Left lobe of liver (tissue), 2 donors: ENCODE results near the gene GBF1. TPM values are rescaled to one million over a fixed set of nuclear protein-coding genes. Genes with fewer than 3 reads are reported as not detected.
"Not testable (repeated sequence)": the region's sequence is repeated elsewhere in the genome, so short reads cannot be mapped to it uniquely, and the experiment has no call there.

Experiments used
- ATAC-seq: fragments of 200-7000 bp; cut with Tn5 transposase; one replicate; pipeline ENCODE4 v1.9.1; 2020; ENCODE audit warnings: mild to moderate bottlenecking, moderate library complexity
- DNase-seq: peaks from one replicate; pipeline ENCODE4 v3.0.0-alpha.2; 2020; ENCODE audit warnings: low spot score
- total RNA-seq: library from RNA; stranded (reverse); gene quantifications from one replicate; pipeline ENCODE4 v1.2.1, GENCODE V29; 2021
- donor health status: DM: no; HTN: no; CAD: no; lungs with moderate emphysema.
- donor health status: DM: no; HTN: yes; CAD: no.

GBF1 gene, protein sequence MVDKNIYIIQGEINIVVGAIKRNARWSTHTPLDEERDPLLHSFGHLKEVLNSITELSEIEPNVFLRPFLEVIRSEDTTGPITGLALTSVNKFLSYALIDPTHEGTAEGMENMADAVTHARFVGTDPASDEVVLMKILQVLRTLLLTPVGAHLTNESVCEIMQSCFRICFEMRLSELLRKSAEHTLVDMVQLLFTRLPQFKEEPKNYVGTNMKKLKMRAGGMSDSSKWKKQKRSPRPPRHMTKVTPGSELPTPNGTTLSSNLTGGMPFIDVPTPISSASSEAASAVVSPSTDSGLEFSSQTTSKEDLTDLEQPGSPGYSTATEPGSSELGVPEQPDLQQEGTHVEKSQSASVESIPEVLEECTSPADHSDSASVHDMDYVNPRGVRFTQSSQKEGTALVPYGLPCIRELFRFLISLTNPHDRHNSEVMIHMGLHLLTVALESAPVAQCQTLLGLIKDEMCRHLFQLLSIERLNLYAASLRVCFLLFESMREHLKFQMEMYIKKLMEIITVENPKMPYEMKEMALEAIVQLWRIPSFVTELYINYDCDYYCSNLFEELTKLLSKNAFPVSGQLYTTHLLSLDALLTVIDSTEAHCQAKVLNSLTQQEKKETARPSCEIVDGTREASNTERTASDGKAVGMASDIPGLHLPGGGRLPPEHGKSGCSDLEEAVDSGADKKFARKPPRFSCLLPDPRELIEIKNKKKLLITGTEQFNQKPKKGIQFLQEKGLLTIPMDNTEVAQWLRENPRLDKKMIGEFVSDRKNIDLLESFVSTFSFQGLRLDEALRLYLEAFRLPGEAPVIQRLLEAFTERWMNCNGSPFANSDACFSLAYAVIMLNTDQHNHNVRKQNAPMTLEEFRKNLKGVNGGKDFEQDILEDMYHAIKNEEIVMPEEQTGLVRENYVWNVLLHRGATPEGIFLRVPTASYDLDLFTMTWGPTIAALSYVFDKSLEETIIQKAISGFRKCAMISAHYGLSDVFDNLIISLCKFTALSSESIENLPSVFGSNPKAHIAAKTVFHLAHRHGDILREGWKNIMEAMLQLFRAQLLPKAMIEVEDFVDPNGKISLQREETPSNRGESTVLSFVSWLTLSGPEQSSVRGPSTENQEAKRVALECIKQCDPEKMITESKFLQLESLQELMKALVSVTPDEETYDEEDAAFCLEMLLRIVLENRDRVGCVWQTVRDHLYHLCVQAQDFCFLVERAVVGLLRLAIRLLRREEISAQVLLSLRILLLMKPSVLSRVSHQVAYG (N-terminal part only)
- 22.8 TPM for total RNA-seq

DNA sequence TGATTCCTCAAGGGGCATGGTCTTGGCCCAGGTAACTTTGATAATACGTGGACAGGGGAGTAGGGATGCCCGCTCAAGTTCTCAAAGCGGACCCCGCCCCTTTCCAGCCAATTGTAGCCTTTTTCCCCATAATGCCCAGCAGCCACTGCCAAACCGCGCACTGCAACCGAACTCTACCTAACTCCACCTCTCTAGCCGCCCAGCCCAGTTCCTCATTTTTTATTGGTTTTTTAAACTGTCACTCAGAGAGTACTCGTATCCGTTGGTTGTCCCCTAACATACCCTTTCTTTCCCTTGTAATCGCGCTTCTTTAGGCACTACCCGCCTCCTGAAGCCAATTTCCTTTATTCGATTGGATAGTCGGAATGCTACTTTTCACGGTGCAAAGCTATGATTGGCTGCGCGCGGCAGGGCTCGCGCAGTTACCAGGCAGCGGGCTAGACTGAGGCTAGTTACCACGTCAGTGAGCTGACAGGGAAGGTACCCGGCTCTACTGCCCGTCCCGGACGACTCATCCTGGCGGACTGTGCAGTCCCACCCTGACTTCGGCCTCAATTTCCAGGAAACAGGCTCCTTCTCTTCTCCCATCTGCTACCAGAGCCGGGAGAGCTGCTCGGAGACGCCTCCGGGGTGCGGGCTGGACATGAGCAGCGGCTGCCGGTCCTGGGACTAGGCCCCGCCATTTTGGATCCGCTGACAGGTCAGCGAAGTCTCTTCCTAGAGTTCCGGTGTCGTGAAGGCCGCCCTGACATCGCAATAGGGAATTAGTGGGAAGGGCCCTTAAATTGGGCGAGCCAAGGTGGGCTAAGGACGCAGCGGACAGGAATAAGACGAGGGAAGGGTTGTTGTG lies at the start of gene GBF1:
GBF1 (plus strand) TSS at position 451 of the 850 bp plus-strand sequence. CDS start 13,407 bp downstream, outside the sequence.
- peak; percentile 89 for ATAC-seq
- DNase-seq, result peak; percentile 95

DNA sequence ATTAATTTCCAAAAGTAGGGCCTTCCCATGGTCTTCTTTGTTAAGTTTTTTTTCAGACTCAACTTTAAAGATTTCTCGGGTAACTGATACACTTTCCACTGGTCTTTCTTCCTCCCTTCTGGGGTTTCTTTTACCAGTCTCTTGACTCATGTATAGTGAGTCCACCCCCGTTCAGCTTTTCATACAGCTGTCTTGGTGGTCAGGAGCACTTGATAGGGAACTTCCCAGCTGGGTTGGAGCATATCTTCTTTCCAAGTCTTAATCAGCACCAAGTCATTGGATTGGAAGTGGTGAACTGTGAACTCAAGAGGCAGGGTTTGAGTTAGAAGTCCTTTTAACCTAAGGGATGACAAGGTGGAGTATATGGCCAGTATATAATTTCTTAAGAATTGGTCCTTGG lies 48.4 kb upstream of the GBF1 start:
- no peak for ATAC-seq
- DNase-seq, result no peak

DNA sequence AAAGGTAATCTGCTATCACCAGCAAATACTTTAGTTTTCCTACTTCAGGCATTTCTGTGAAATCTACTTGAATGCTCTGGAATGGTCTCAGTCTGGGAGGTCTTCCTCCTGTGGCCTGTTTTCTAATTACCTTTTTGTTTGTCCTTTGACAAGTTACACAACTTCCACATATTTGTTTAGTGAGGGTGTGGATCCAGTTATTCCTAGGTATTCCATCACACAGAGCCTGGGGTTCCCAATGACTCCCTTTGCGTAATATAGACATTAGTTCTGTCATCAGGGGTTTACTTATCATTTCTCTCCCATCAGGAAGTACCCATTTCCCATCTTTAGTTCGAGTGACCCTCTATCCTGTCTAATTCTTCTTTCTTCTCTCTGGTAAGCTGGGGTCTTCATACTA lies 47.3 kb upstream of the GBF1 start:
- ATAC-seq, result no peak
- no peak for DNase-seq

DNA sequence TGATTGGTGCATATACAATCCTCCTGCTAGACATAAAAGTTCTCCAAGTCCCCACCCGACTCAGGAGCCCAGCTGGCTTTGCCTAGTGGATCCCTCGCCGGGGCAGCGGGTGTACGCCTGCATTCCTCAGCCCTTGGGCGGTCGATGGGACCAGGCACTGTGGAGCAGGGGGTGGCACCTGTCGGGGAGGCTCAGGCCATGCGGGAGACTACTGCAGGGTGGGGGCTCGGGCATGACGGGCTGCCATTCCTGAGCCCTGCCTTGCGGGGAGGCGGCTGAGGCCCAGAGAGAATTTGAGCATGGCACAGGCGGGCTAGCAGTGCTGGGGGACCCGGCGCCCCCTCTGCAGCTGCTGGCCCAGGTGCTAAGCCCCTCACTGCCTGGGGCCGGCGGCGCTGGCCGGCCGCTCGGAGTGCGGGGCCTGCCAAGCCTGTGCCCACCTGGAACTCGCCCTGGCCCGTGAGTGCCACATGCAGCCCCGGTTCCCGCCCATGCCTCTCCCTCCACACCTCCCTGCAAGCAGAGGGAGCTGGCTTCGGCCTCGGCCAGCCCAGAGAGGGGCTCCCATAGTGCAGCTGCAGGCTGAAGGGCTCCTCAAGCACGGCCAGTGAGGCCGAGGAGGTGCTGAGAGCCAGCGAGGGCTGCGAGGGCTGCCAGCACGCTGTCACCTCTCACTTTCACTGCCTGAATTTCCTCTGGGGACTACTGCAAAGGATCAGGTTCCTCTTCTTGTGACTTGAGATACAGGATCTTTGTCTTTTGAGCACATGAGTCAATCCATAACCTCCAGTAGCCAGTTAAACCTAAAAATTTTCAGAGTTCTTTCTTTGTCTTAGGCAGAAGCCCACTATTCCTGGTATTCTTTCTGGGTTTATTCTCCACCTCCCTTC lies 44.3 kb upstream of the GBF1 start:
- no peak for DNase-seq
- no peak for ATAC-seq

DNA sequence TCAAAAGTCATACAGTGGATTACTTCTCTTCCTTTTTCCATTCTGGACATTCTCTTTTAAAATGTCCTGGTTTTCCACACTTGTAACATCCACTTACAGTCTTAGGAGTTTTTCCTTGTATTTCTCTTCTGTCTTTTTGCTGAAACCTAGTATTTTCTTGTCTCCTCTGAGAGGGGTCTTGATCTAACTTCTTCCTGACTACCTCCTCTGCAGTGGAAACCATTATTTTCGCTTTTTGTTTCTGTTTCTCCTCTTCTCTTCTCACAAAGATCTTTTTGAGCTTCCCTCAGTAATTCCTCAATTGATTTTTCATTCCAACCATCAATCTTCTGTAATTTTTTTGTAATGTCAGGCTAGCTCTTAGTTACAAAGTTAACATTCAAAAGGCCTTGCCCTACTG lies 42.9 kb upstream of the GBF1 start:
- DNase-seq (no peak), ATAC-seq (no peak)

DNA sequence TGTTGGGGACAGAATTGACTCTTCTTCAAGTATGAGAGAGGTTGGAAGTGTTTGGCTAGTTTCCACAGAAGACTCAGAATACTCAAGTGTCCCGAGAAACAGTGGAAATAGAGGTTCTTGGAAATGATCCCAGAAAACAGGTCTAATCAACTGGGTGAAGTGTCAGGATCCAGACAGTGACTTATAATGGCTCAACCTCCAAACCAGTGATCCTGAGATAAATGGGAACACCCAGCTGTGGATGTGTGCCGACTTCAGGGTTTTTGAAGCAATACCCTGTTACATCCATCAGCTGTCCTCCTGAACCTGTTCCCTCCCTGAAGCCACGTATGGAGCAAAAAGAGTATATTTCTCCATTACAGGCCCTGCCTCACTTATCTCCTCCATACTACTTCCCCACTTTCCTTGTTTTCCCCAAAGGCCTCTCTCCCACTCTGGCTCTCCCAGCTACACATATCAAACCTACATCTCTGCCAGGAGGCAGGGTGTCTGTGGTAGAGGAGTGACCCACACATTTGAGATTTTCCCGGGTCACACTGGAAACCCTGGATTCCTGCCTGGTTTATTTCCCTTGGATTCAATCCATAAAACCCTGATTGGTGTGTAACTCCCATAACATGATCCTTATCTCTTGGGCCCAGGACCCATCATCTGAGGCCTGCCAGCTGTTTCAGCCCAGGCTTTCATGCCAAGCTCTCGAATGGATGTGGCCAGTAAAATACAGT lies 36.9 kb upstream of the GBF1 start:
- DNase-seq, result no peak
- no peak for ATAC-seq

DNA sequence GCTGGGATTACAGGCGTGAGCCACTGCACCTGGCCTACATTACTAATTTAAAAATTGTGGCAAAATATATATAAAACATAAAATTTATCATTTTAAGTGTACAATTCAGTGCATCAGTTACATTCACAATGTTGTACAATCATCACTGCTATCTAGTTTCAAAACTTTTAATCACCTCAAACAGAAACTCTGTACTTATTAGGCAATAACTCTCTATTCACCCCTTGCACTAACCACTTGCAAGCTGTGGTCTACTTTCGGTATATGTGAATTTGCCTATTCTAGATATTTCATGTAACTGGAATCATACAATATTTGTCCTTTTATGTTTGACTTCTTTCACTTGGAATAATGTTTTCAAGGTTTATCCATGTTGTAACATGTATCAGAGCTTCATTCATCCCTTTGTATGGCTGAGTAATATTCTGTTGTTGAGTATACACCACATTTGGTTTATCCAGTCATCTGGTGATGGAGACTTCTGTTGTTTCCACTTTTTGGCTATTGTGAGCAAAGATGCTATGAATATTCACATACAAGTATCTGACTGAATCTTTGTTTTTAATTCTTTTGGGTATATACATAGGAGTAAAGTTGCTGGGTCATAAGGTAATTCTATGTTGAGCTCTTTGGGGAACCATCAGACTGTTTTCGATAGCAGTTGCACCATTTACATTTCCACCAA lies 33.6 kb upstream of the GBF1 start:
- no peak for ATAC-seq

DNA sequence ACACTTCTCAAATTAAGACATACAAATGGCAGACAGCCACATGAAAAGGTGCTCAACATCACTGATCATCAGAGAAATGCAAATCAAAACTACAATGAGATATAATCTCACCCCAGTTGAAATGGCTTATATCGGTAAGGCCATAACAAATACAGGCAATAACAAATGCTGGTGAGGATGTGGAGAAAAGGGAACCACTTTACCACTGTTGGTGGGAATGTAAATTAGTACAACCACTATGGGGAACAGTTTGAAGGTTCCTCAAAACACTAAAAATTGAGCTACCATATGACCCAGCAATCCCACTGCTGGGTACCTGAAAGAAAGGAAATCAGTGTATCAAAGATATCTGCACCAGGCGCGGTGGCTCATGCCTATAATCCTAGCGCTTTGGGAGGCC lies 31.7 kb upstream of the GBF1 start:
- ATAC-seq, result not testable (repeated sequence)

More for the DNA sequence above, 33.6 kb upstream of the GBF1 start:
- no peak for DNase-seq

DNA sequence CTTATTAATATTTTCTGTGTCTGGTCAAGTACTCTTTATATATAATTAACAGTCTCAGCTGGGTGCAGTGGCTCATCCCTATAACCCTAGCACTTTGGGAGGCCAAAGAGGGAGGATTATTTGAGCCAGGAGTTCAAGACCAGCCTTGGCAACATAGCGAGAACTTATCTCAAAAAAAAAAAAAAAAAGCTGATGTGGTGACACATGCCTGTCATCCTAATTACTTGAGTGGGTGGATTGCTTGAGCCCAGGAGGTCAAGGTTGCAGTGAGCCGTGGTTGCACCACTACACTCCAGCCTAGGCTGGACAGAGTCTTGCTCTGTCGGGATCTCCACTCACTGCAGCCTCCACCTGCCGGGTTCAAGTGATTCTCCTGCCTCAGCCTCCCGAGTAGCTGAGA lies 26.0 kb upstream of the GBF1 start:
- DNase-seq (no peak), ATAC-seq (no peak)

More for the DNA sequence above, 31.7 kb upstream of the GBF1 start:
- not testable (repeated sequence) for DNase-seq

DNA sequence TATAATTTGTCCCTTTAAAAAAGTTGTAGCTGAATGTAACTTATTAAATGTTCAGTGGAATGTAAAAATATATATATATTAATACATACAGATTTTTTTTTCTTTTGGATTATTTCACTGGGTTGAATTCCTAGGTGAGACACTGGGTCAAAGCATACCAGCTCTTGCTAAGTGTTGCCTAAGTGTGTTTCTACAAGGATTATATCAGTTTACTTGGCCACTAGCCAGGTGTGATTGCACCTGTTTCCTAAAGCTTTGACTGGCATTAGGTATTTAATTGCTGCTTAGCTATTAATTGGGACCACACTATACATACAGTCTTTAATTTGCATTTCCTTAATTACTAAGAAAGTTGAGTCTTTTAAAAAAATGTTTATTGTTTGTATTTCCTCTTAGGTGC lies 24.7 kb upstream of the GBF1 start:
- ATAC-seq (no peak), DNase-seq (no peak)

DNA sequence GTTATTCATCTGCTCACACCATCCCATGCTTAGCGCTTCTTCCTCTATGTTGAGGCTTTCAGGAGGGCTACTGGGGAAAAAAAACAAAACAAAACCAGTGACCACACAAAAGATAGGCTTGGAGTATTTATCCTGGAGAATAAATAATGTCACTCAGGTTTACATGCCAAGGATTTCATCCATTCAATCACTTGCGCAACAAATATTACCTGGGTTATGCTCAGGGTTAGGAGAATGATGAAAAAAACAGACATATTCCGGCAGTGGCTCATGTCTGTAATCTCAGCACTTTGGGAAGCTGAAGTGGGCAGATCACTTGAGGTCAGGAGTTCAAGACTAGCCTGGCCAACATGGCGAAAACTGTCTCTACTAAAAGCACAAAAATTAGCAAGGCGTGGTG lies 22.5 kb upstream of the GBF1 start:
- ATAC-seq (no peak), DNase-seq (no peak)

DNA sequence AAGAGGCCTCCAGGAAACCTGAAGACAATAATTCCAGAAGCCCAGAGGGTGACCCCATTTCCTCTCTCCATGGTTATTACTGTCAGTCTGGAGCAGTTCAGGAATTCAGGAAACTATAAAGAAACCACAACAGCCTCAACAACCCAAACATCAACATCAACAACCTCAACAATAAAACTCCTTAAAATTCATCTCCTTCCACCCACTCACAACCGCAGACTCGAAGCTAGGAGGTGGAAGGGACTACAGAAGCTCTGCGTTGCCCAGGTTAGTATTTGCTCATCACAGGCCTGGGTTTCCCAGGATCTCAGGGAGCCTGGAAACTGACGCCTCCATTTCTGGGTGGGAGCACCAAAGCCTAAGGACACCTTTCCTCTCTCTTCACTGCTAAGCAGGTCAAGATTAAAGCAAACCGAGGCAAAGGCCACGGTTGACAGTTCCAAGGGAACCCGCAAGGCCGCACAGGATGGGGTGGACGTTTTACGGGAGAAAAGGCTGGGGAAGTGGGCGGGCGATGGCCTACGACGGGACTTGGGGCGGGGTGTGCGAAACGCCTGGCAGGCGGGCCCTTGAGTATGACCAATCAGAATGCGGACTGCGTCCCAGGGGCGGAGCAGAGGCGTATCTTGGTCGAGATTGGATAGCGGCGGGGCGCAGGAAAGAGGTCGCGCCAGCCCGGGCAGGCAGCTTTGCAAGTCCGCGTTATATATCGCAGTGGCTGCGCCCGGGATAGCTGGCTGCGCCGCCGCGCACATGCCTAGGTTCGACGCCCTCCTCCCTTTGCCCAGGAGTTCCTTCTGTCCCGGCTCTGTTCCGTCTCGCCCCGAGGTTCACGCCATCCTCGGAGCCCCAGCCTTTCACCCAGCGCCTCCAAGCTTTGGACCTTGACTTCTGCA lies 19.4 kb upstream of the GBF1 start, which contains the start of gene ELOVL3:
ELOVL3 (plus strand) TSS at position 654 of the 896 bp plus-strand sequence. CDS start 250 bp downstream, outside the sequence.
- peak; percentile 90 for ATAC-seq
- DNase-seq, result peak; percentile 88

DNA sequence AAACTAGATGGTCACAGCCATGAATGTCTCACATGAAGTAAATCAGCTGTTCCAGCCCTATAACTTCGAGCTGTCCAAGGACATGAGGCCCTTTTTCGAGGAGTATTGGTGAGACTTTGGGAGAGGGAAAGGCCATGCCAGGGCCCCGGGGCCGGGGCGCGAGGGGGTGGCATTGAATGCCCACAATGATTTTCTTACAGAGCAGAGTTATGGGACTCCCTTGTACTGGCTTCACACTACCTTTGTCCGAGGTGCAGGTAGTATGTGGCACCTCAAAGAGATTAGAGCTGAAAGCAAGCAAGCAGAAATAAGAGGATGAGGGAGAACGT lies 18.8 kb upstream of the GBF1 start:
- DNase-seq, result no peak
- ATAC-seq, result no peak

DNA sequence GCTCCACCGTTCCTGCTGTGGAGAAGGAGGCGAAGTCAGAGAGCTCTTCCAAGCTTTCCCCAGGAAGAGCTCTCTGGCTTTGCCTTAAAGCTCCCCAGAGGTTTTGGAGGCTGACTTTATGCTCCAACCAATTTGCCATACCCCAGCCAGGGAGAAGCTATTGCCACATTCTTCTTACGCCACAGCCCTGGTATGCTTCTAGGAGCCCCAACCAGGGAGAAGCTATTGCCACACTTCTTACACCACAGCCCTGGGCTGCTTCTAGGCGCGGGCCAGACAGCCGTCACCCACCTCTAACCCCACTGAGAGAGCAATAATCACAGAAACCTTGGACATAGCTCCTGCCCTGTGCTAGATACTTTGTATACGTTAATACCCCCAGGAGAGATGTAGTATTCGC lies 18.3 kb upstream of the GBF1 start:
- ATAC-seq, result no peak
- DNase-seq, result no peak

DNA sequence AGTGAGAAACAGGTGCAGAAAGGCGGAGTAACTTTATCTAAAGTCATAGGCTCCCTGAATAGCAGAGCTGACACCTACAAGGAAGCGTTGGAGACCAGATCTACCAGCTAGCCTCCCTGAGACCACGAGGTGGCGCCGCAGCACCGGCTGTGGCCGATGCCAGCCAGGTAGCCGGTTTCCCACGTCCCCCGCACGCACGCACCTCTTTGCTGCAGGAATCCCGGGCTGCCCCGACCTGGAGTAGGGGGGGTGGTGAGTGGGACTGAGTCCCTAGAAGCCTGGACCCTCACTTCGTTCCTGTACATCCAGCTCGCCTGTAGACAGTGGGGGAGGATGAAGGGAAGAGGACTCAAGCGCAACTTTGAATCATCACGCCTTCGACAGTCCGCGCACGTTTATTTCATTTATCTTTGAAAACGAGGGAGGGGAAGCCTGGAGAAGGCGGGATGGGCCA lies 15.5 kb upstream of the GBF1 start:
- peak; percentile 85 for DNase-seq
- ATAC-seq, result peak; percentile 81

DNA sequence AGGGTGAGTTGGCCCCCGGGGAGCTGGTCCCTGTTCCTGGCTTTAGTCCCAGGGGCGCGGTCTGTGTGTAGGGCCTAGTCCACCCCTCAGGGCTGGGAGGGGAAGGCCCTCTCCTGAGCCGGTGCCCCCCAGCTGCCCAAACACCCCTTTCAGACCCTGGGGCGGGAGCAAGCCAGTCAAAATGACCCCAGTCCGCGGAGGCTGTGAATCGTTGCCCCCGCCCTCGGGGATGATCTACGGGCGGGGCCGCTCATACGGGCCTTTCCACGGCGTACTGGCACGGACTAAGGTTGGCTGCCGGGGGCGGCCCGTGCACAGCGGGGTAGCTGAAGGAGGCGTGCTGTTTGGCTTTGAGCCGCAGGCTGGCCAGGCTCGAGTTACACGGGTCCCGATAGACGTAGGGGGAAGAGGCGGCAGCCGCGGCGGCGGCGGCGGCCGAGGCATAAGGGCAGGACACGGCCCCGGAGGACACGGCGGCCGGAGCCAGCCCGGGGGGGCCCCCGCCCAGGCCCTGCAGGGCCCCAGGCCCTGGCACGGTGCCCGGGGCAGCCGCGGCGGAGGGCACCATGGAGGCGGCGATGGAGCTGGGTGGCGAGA lies 15.0 kb upstream of the GBF1 start:
- DNase-seq (no peak), ATAC-seq (peak; percentile 15)
